Stimulated activated CD8-positive, alpha-beta memory T cell treated with anti-CD3 and anti-CD28 coated beads, Interleukin-12 subunit alpha, Interleukin-12 subunit beta, amount 100 ng/mL, for 1 hour (primary cell): ENCODE measurements around the gene ALDH9A1.

Source experiments
- DNase-seq: peaks from one replicate; pipeline ENCODE4 v3.0.0-alpha.2; 2020; ENCODE audit warnings: low read depth

ALDH9A1 gene

DNA sequence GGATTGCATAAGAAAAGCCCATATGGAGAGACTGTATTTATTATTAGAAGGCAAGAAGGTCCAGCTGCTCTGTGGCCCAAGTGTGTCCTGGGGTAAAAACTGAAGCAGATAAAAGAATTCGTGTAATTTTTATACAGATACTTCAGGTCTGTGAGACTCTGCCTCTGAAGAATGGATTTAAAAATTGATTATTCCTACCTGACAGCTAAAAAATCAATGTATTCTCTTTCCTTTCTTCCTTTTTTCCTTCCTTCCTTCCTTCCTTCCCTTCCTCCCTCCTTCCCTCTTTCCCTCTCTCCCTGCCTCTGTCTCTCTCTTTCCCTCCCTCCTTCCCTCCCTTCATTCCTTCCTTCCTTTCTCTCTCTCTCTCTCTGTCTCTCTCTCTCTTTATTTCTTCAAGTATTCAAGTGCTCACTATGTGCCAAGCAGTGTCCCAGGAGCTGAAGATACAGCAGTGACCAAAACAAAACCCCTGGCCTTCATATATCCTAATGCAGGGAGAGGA is 78.7 kb downstream of the ALDH9A1 start:
- DNase-seq, result no peak

DNA sequence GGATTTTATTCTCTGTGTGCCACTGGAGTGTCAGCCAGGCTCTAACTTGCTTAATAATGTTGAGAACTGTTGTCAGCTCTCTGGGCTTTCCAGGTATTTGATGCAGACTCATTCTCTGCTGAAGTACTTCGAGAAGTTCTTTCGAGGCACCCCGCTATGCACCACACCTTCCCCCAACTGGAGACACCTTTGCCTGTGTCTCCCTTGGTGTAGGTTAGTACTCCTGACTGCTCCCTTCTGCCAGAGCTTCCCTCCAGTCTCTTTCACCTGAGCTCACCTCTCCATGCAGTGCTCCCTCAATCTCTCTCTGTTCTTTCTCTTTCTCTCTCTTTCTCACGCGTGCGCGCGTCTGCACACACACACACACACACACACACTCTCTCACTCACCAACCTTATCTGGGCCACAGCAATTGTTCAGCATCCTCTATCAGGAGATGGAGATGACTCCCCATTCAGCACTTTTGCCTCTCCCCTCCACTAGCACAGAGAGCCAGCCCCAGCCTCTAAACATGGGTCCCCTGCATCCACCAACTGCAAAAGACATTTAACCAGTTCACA is 81.3 kb downstream of the ALDH9A1 start:
- no peak for DNase-seq

DNA sequence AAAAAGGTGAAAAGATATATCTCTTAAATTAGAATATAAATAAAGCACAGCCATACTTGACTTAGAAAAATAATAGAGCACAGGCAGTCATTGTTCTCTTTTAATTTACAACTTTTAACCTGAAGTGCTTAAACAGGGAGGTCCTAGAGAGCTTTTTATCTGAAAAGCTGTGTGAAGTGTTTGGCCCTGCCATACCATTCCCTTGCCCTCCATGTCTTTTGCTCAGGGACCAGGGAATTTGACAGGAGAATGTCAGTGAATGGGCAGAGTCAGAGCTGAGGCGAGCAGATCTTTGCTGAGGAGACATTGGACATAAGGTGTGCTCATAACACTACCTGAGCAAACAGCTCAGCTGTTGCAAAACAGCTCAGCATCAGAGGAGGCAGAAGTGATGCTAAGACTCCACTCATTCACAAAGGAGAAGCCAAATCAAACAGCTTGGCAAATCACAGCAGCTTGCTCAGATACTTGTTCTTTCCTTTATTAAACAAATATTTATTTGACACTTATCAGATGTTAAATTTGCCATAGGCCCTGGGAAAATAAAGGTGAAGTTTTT is 82.2 kb downstream of the ALDH9A1 start:
- no peak for DNase-seq
